NCI-H345 treated with DMSO at 0.1 percent for 48 hours (cell line): Measurements from ENCODE around the gene CTSG.
"Not testable (repeated sequence)": the region's sequence is repeated elsewhere in the genome, so short reads cannot be mapped to it uniquely, and the experiment has no call there.

Experiments
- DNase-seq: peaks from one replicate; lab custom pipeline; 2025; ENCODE audit not compliant: unreplicated experiment; lab: John Stamatoyannopoulos, UW

The CTSG gene

GRCh38 chr14:24576182-24576581 is at the start of gene CTSG:
Gene CTSG (minus strand): TSS chr14:24576250. CDS start chr14:24576223, 27 bp downstream.
- DNase-seq = no peak

GRCh38 chr14:24613747-24614146 is 37.7 kb upstream of the CTSG start:
- DNase-seq = no peak

GRCh38 chr14:24613241-24613640 is 37.2 kb upstream of the CTSG start:
- no peak for DNase-seq

GRCh38 chr14:24612196-24612595 is 36.1 kb upstream of the CTSG start:
- DNase-seq = no peak

GRCh38 chr14:24609655-24610344 is 33.8 kb upstream of the CTSG start, which contains the start of gene GZMH:
Gene GZMH (minus strand): TSS chr14:24609685. CDS start chr14:24609613, 72 bp downstream.
- DNase-seq = no peak

GRCh38 chr14:24607635-24608514 is 31.8 kb upstream of the CTSG start:
- DNase-seq = no peak

GRCh38 chr14:24607081-24607480 is 31.0 kb upstream of the CTSG start:
- DNase-seq = no peak

GRCh38 chr14:24606297-24606696 is 30.2 kb upstream of the CTSG start:
- no peak for DNase-seq

GRCh38 chr14:24605435-24606190 is 29.6 kb upstream of the CTSG start:
- no peak for DNase-seq

- no peak for DNase-seq
These were observed 21.4 kb upstream of the CTSG start for GRCh38 chr14:24597403-24597802.

- DNase-seq = no peak
These were observed 19.2 kb upstream of the CTSG start for GRCh38 chr14:24595073-24595808.

- not testable (repeated sequence) for DNase-seq
These were observed 15.0 kb upstream of the CTSG start for GRCh38 chr14:24591004-24591403.

GRCh38 chr14:24584402-24584801 is 8.4 kb upstream of the CTSG start:
- not testable (repeated sequence) for DNase-seq

- DNase-seq = no peak
These were observed 2.5 kb upstream of the CTSG start for GRCh38 chr14:24578558-24578957.

GRCh38 chr14:24576771-24577170 is 721 bp upstream of the CTSG start:
- DNase-seq = no peak

GRCh38 chr14:24574206-24574774 is 1.8 kb downstream of the CTSG start:
- DNase-seq = no peak

- DNase-seq = no peak
These were observed 9.7 kb downstream of the CTSG start for GRCh38 chr14:24566318-24566717.

- DNase-seq = no peak
These were observed 10.3 kb downstream of the CTSG start for GRCh38 chr14:24565766-24566165.

GRCh38 chr14:24563505-24563904 is 12.5 kb downstream of the CTSG start:
- DNase-seq = no peak

GRCh38 chr14:24556756-24557155 is 19.3 kb downstream of the CTSG start:
- no peak for DNase-seq
